Stimulated activated naive CD8-positive, alpha-beta T cell treated with anti-CD3 and anti-CD28 coated beads, Interleukin-15, Interleukin-2, amounts not matched to agents 100 ng/mL and 50 ng/mL, for 24 hours (primary cell): ENCODE data around the gene WDR47.
"Not testable (repeated sequence)": the region's sequence is repeated elsewhere in the genome, so short reads cannot be mapped to it uniquely, and the experiment has no call there.

ENCODE experiments used
- H3K27ac Mint-ChIP-seq: one replicate; pipeline ENCODE4 v1.8.0; 2021; ENCODE audit warnings: mild to moderate bottlenecking, mixed read lengths
- H3K27me3 Mint-ChIP-seq: one replicate; pipeline ENCODE4 v1.8.0; 2021; ENCODE audit warnings: mixed read lengths
- H3K36me3 Mint-ChIP-seq: one replicate; pipeline ENCODE4 v1.8.0; 2021; ENCODE audit warnings: low read depth, mixed read lengths
- H3K4me1 Mint-ChIP-seq: one replicate; pipeline ENCODE4 v1.8.0; 2021; ENCODE audit warnings: low read depth, mixed read lengths
- H3K4me3 Mint-ChIP-seq: one replicate; pipeline ENCODE4 v1.8.0; 2021; ENCODE audit warnings: mild to moderate bottlenecking, mixed read lengths
- H3K9me3 Mint-ChIP-seq: one replicate; pipeline ENCODE4 v1.8.0; 2021; ENCODE audit warnings: mixed read lengths

Gene WDR47

GRCh38 chr1:108961198-108961597 lies 80.7 kb downstream of the WDR47 start:
- H3K27ac Mint-ChIP-seq = no peak overlapping the region
- H3K9me3 Mint-ChIP-seq = no peaks in the 10 kb centered on the region
- H3K36me3 Mint-ChIP-seq = peaks cover 41% of the 10 kb centered on the region
- H3K4me3 Mint-ChIP-seq = no peak overlapping the region
- H3K4me1 Mint-ChIP-seq = peaks cover 52% of the 10 kb centered on the region
- peaks cover 5% of the 10 kb centered on the region for H3K27me3 Mint-ChIP-seq

GRCh38 chr1:108960719-108961118 lies 81.2 kb downstream of the WDR47 start:
- no peak overlapping the region for H3K27ac Mint-ChIP-seq

GRCh38 chr1:108957888-108958287 lies 84.0 kb downstream of the WDR47 start:
- Mint-ChIP-seq H3K9me3 (no peaks in the 10 kb centered on the region), H3K27me3 (peaks cover 5% of the 10 kb centered on the region), H3K4me1 (peaks cover 54% of the 10 kb centered on the region), H3K4me3 (no peak overlapping the region), H3K27ac (no peak overlapping the region), H3K36me3 (peaks cover 74% of the 10 kb centered on the region)

More at GRCh38 chr1:108960719-108961118, 81.2 kb downstream of the WDR47 start:
- Mint-ChIP-seq H3K9me3 (no peaks in the 10 kb centered on the region), H3K27me3 (peaks cover 5% of the 10 kb centered on the region), H3K4me1 (peaks cover 56% of the 10 kb centered on the region), H3K36me3 (peaks cover 46% of the 10 kb centered on the region), H3K4me3 (no peak overlapping the region)

GRCh38 chr1:108955881-108956280 lies 86.0 kb downstream of the WDR47 start:
- Mint-ChIP-seq H3K4me3 (peak overlapping the region; percentile 38), H3K27ac (no peak overlapping the region), H3K9me3 (no peaks in the 10 kb centered on the region), H3K4me1 (peaks cover 42% of the 10 kb centered on the region), H3K27me3 (peaks cover 5% of the 10 kb centered on the region), H3K36me3 (peaks cover 69% of the 10 kb centered on the region)

- H3K27ac Mint-ChIP-seq = peak overlapping the region; percentile 5
- peaks cover under 1% of the 10 kb centered on the region for H3K27me3 Mint-ChIP-seq
- peaks cover 38% of the 10 kb centered on the region for H3K4me1 Mint-ChIP-seq
- H3K4me3 Mint-ChIP-seq = no peak overlapping the region
- peaks cover 62% of the 10 kb centered on the region for H3K36me3 Mint-ChIP-seq
- H3K9me3 Mint-ChIP-seq = no peaks in the 10 kb centered on the region
Measured at GRCh38 chr1:108955111-108955510, 86.8 kb downstream of the WDR47 start.

GRCh38 chr1:108953452-108953851 lies 88.5 kb downstream of the WDR47 start:
- peaks cover 57% of the 10 kb centered on the region for H3K36me3 Mint-ChIP-seq
- H3K27me3 Mint-ChIP-seq = no peaks in the 10 kb centered on the region

GRCh38 chr1:108951242-108951641 lies 90.7 kb downstream of the WDR47 start:
- Mint-ChIP-seq H3K4me3 (no peak overlapping the region), H3K27me3 (no peaks in the 10 kb centered on the region), H3K9me3 (no peaks in the 10 kb centered on the region), H3K27ac (no peak overlapping the region), H3K4me1 (peaks cover 16% of the 10 kb centered on the region), H3K36me3 (peaks cover 53% of the 10 kb centered on the region)

More at GRCh38 chr1:108953452-108953851, 88.5 kb downstream of the WDR47 start:
- Mint-ChIP-seq H3K9me3 (no peaks in the 10 kb centered on the region), H3K27ac (no peak overlapping the region), H3K4me1 (peaks cover 32% of the 10 kb centered on the region), H3K4me3 (no peak overlapping the region)

GRCh38 chr1:108949044-108949443 lies 92.9 kb downstream of the WDR47 start:
- H3K4me3 Mint-ChIP-seq = no peak overlapping the region
- peaks cover 12% of the 10 kb centered on the region for H3K4me1 Mint-ChIP-seq
- no peaks in the 10 kb centered on the region for H3K27me3 Mint-ChIP-seq
- peaks cover 43% of the 10 kb centered on the region for H3K36me3 Mint-ChIP-seq
- H3K9me3 Mint-ChIP-seq = no peaks in the 10 kb centered on the region
- H3K27ac Mint-ChIP-seq = no peak overlapping the region

GRCh38 chr1:108947871-108948525 lies 93.9 kb downstream of the WDR47 start:
- Mint-ChIP-seq H3K4me3 (no peak overlapping the region), H3K27me3 (no peaks in the 10 kb centered on the region), H3K27ac (no peak overlapping the region), H3K36me3 (peaks cover 41% of the 10 kb centered on the region), H3K4me1 (peaks cover 6% of the 10 kb centered on the region), H3K9me3 (no peaks in the 10 kb centered on the region)

GRCh38 chr1:108936170-108936569 lies 105.7 kb downstream of the WDR47 start:
- H3K4me1 Mint-ChIP-seq = no peaks in the 10 kb centered on the region
- H3K36me3 Mint-ChIP-seq = peaks cover 62% of the 10 kb centered on the region

GRCh38 chr1:108933944-108934343 lies 108.0 kb downstream of the WDR47 start:
- Mint-ChIP-seq H3K4me1 (no peaks in the 10 kb centered on the region), H3K4me3 (no peak overlapping the region), H3K9me3 (no peaks in the 10 kb centered on the region), H3K27ac (no peak overlapping the region), H3K36me3 (peaks cover 67% of the 10 kb centered on the region), H3K27me3 (no peaks in the 10 kb centered on the region)

More at GRCh38 chr1:108936170-108936569, 105.7 kb downstream of the WDR47 start:
- Mint-ChIP-seq H3K9me3 (no peaks in the 10 kb centered on the region), H3K4me3 (no peak overlapping the region), H3K27ac (no peak overlapping the region), H3K27me3 (no peaks in the 10 kb centered on the region)

- H3K9me3 Mint-ChIP-seq, H3K4me3 Mint-ChIP-seq, H3K27me3 Mint-ChIP-seq, H3K4me1 Mint-ChIP-seq, H3K27ac Mint-ChIP-seq: not testable (repeated sequence)
- peaks cover 32% of the 10 kb centered on the region for H3K36me3 Mint-ChIP-seq
Measured at GRCh38 chr1:108927565-108927964, 114.3 kb downstream of the WDR47 start.

- H3K36me3 Mint-ChIP-seq = peaks cover 20% of the 10 kb centered on the region
- no peaks in the 10 kb centered on the region for H3K9me3 Mint-ChIP-seq
- no peak overlapping the region for H3K27ac Mint-ChIP-seq
- no peaks in the 10 kb centered on the region for H3K4me1 Mint-ChIP-seq
- H3K27me3 Mint-ChIP-seq = no peaks in the 10 kb centered on the region
- H3K4me3 Mint-ChIP-seq = no peak overlapping the region
Measured at GRCh38 chr1:108925920-108926319, 116.0 kb downstream of the WDR47 start.
